CD4-positive, alpha-beta T cell treated with Interleukin-17A for 4 hours (primary cell): ENCODE results near the gene IRAK2.

Experiments used
- DNase-seq: peaks from one replicate; pipeline ENCODE4 v3.0.0-alpha.2; 2020; ENCODE audit warnings: mixed read lengths

Gene IRAK2

GRCh38 chr3:10286596-10287295, 122.0 kb downstream of the IRAK2 start:
- DNase-seq: peak; percentile 58

GRCh38 chr3:10287936-10288574, 123.3 kb downstream of the IRAK2 start:
- no peak for DNase-seq

- DNase-seq: no peak
Measured at GRCh38 chr3:10288575-10288960, 123.8 kb downstream of the IRAK2 start.

- no peak for DNase-seq
Measured at GRCh38 chr3:10289077-10289476, 124.4 kb downstream of the IRAK2 start.

- no peak for DNase-seq
Measured at GRCh38 chr3:10289787-10290355, 125.2 kb downstream of the IRAK2 start.

GRCh38 chr3:10290481-10291176, 125.9 kb downstream of the IRAK2 start:
- DNase-seq: no peak

- DNase-seq: no peak
Measured at GRCh38 chr3:10291641-10292040, 126.9 kb downstream of the IRAK2 start.

- no peak for DNase-seq
Measured at GRCh38 chr3:10292505-10293419, 128.0 kb downstream of the IRAK2 start, which contains the start of gene GHRL. TSS of gene GHRL (minus strand) at chr3:10292947. CDS start at chr3:10290180, 2,767 bp downstream.
